LNCaP clone FGC (cell line): ENCODE data around the gene NCEH1.

Experiments used
- DNase-seq: peaks from one replicate; pipeline ENCODE4 v3.0.0-alpha.2; 2011; ENCODE audit warnings: low read depth
- H3K4me3 ChIP-seq: 2 replicates; pipeline ENCODE4 v1.5.1; 2011; ENCODE audit warnings: mild to moderate bottlenecking, low read depth, low read length, control low read depth
- TF ChIP-seq, protein P1 (sequence below): IDR thresholded peaks from 2 replicates; pipeline ENCODE4 v1.5.1; 2012; ENCODE audit warnings: mild to moderate bottlenecking; ENCODE audit not compliant: control insufficient read depth, insufficient read depth; ENCODE audit errors: extremely low read depth

NCEH1 gene

DNA sequence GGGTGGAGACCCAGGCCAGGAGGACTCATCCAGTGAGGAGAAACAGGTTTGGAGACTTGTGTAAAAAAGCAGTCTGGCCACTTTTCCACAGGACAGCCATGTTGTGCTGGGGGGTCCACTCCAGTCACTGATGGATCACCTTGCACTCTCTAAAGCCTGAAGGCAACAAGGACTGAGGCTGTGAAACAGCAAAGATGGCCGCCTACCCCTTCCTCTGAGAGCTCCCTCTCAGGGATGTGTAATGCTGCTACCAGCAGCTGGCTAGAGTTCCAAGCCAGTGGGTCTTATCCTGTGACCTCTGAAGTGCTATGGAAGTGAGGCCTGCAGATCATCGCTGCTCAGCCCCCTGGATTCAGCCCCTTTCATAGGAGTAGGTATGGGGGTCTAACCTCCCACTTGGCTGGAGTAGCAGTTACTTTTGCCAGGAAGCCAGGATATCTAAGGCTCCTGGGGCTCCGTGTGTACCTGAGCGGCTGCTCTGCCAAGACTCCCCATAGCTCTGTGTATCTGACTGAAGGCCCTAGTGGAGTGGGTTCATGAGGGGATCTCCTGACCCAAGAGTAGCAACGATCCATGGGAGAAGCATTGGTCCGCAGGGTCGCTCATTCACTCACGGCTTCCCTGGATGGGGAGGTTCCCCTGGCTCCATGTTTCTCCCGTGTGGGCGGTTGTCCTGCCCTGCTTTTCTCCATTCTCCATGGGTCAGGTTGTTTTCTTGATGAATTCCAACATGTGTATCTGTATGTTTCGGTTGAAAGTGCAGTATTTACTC lies 117.8 kb downstream of the NCEH1 start:
- no peak overlapping the region for H3K4me3 ChIP-seq
- TF ChIP-seq, protein P1, sequence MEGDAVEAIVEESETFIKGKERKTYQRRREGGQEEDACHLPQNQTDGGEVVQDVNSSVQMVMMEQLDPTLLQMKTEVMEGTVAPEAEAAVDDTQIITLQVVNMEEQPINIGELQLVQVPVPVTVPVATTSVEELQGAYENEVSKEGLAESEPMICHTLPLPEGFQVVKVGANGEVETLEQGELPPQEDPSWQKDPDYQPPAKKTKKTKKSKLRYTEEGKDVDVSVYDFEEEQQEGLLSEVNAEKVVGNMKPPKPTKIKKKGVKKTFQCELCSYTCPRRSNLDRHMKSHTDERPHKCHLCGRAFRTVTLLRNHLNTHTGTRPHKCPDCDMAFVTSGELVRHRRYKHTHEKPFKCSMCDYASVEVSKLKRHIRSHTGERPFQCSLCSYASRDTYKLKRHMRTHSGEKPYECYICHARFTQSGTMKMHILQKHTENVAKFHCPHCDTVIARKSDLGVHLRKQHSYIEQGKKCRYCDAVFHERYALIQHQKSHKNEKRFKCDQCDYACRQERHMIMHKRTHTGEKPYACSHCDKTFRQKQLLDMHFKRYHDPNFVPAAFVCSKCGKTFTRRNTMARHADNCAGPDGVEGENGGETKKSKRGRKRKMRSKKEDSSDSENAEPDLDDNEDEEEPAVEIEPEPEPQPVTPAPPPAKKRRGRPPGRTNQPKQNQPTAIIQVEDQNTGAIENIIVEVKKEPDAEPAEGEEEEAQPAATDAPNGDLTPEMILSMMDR, result no peak
- no peak for DNase-seq

DNA sequence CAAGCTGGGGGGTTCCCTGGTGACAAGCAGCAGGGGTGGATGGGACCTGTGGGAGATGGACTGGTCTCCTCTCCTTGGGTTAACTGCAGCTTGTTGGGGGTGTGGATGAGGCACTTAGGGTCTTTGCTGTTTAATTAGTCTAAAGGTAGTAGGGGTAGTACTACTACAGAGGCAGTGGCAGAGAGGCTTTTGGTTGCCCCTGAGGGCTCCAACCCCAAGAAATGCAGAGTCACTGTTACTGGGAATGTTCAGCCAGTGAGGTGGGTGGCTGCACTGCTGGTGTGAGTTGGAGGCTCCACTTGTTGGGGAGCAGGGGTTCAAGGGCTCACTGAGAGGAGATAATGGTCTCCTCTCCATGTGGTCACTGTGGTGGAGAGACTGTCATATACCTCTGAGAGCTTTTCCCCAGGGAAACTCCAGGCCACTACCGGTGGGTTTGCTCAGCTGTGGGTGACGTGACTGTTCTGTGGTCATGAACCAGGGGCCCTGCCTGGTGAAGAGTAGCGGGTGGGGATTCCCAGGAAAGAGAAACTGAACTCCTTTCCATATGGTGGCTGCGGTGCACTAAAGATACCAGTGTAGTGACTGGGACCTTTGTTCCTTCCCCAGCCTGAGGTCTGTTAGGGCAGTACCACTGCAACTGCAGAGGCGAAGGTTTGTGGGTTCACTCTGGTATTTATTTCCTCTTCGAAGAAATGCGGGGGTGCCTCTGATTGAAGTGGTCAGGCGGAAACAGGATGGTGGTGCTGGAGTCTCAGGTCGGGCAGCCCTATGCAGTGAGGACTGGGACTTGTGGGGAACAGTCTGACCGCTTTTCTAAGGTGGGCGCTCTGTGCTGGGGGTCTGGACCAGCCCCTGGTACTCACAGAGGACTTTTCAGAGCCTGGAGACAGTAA lies 118.7 kb downstream of the NCEH1 start:
- DNase-seq, result no peak
- TF ChIP-seq, protein P1, result no peak
- H3K4me3 ChIP-seq, result no peak overlapping the region

DNA sequence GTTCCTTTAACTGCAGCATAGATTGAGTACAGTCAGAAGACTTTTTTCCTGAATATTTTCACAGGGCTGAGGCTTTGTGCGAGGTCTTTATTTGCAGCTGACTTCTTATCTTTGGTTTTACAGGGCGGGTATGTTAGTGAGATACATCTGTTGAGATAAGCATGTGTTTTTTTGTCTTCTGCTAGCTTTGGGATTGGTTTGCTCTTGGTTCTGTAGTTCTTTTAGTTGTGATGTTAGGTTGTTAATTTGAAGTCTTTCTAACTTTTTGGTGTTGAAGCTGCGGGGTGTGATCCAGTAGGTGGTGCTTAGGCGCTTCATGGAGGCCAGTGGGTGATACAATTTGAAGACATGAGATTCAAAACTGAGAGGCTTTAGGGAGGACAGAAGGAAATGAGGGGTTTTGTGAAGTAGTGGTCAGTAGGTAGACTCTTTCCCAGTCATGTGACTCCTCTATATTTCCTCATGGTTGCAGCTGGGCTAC lies 119.7 kb downstream of the NCEH1 start:
- no peak overlapping the region for H3K4me3 ChIP-seq
- TF ChIP-seq, protein P1, result no peak
- no peak for DNase-seq

DNA sequence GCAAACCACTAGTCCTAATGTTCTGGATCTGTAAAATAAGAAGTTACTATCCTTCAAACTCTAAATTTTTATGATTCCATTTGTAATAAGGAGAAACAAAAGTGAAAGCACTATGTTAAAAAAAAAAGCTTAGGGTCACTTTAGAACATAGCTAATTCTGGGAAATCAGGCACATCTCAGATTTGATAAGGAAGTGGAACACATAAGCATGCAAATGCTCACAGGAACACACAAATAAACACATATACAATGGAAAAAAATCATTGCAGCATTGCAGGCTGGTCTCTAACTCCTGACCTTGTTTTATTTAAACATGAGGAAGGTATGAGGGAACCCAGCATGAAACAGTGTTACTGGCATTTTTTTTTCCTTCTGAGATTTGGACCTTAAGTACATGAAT lies 124.4 kb downstream of the NCEH1 start:
- DNase-seq, result no peak
- TF ChIP-seq, protein P1, result no peak
- no peak overlapping the region for H3K4me3 ChIP-seq

DNA sequence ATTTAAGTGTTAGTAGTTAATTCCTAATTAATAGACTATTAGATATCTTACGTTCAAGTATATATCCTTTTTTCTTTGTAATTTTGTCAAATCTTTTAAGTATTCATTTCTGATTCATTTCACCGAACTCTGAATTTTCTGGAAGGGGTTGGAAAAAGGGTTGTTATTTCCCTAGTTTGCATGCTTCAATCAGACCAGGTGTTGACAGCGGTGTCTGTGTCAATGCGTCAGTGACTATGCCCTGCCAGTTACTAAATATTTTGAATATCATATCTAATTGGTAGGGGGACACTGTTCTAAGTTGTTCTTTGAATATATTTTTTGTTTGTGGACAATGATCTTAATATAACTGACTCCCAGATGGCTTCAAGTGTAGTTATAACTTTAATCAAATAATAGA lies 124.9 kb downstream of the NCEH1 start:
- TF ChIP-seq, protein P1, result no peak

DNA sequence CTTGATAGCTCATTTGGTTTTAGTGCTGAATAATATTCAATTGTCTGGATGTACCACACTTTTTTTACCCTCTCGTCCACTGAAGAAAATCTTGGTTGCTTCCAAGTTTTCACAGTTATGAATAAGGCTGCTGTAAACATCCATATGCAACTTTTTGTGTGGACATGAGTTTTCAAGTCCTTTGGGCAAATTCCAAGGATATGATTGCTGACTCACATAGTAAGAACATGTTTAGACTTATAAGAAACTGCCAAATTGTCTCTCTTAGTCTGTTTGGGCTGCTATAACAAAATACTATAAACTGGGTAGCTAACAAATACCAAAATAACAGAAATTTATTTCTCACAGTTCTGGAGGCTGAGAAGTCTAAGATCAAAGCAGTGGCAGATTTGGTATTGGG lies 128.2 kb downstream of the NCEH1 start:
- TF ChIP-seq, protein P1, result no peak
- no peak overlapping the region for H3K4me3 ChIP-seq
- no peak for DNase-seq

More for the DNA sequence above, 124.9 kb downstream of the NCEH1 start:
- DNase-seq, result no peak
- no peak overlapping the region for H3K4me3 ChIP-seq
